Activated gamma-delta T cell treated with anti-CD3 and anti-CD28 coated beads, Interleukin-2, amount 50 U/mL, for 16 hours (primary cell): ENCODE data around the gene OOSP4A.
"Not testable (repeated sequence)": the region's sequence is repeated elsewhere in the genome, so short reads cannot be mapped to it uniquely, and the experiment has no call there.

Experiments
- DNase-seq: peaks from one replicate; pipeline ENCODE4 v3.0.0-alpha.2; 2020; ENCODE audit warnings: low read depth

Gene OOSP4A

GRCh38 chr11:59981106-59981770 lies 17.4 kb downstream of the OOSP4A start:
- DNase-seq = no peak

- DNase-seq = not testable (repeated sequence)
Measured at GRCh38 chr11:59982037-59982436, 18.2 kb downstream of the OOSP4A start.

GRCh38 chr11:59983212-59983611 lies 19.4 kb downstream of the OOSP4A start:
- no peak for DNase-seq

GRCh38 chr11:59984368-59984767 lies 20.5 kb downstream of the OOSP4A start:
- DNase-seq = no peak

DNA sequence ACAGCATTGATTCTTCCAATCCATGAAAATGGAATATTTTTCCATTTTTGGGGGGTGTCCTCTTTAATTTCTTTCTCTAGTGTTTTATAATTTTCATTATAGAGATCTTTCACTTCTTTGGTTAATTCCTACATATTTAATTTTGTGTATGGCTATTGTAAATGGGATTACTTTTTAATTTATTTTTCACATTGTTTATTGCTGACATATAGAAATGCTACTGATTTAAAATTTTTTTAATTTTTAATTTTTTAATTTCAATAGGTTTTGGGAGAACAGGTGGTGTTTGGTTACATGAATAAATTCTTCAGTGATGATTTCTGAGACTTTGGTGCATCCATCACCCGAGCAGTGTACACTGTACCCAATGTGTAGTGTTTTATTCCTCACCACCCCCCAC lies 26.6 kb downstream of the OOSP4A start:
- no peak for DNase-seq

DNA sequence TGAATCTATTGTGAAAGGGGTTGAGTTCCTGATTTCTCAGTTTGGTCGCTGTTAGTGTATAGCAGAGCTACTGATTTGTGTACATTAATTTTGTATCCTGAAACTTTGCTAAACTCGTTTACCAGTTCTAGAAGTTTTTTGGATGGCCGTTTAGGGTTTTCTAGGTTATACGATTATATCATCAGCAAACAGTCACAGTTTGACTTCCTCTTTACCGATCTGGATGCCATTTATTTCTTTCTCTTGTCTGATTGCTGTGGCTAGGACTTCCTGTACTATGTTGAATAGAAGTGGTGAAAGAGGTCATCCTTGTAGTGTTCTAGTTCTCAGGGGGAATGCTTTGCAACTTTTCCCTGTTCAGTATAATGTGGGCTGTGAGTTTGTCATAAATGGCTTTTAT lies 28.6 kb downstream of the OOSP4A start:
- DNase-seq = no peak

DNA sequence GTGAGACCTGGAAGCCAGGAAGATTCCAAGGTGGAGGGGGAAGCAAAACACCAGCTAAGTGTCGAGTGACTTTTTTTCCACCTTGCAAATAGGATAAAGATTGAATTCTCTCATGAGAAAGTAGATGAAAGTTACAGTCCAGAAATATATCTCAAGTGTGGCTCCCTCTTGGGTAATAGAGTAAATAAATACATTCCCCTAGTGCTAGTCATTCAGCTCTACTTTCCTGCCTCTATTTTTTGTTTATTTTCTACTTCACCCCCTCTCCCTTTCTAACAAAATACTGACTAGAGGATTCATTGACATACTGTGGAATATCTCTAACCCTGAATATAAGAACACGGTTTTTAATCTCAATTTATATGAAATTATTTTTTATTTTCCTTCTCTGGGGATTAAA lies 34.0 kb downstream of the OOSP4A start:
- no peak for DNase-seq

DNA sequence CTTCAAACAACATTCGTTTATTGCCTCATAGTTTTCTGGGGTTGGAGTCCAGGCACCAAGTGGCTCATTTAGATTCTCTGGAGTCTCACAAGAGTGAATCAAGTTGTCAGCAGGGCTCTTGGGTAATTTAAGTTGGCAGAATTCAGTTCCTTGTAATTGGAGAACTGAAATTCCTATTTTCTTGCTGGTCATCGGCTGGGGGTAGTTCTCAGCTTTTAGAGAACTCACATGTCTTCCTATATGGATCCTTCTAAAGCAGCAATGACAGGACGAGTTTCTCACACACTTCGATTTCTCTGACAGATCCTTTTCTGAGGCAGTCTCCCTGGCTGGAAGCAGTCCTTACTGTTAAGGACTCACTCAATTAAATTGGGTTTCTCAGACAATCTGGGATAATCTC lies 35.9 kb downstream of the OOSP4A start:
- no peak for DNase-seq

DNA sequence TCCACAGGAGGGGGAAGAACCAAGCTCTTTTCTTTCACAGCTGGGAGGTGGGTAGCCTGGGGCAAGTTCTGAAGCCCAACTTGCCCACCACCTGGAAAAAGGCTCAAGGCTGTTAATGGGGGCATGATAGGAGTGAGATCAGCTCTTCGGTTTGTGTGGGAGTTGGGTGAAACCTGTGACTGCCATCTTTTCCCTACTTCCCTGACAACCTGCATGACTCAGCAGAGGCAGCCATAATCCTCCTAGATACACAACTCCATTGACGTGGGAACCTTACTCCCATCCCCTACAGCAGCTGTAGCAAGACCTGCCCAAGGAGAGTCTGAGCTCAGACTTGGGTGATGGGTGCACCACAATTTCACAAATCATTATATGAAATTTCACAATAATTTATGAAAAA lies 39.9 kb downstream of the OOSP4A start:
- no peak for DNase-seq

DNA sequence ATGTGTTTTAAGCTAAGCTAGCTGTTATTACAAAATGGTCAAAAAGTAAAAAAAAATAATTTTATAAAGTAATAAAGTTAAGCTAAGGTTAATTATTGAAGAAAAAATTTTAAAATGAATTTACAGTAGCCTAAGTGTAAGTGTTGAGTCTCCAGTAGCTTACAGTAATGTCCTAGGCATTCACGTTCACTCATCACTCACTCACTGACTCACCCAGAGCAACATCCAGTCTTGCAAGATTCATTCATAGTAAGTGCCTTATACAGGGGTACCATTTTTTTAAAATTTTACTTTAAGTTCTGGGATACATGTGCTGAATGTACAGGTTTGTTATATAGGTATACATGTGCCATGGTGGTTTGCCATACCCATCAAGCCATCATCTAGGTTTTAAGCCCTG lies 41.5 kb downstream of the OOSP4A start:
- DNase-seq = no peak

GRCh38 chr11:60016881-60017280 lies 53.0 kb downstream of the OOSP4A start, which contains the start of gene OOSP4B:
OOSP4B (plus strand) TSS chr11:60017181.
- no peak for DNase-seq

GRCh38 chr11:60018058-60018457 lies 54.2 kb downstream of the OOSP4A start:
- no peak for DNase-seq
